CD4-positive, alpha-beta T cell (primary cell): ENCODE measurements around the gene ZDHHC8. TPM values are rescaled to one million over a fixed set of nuclear protein-coding genes. Genes with fewer than 3 reads are reported as not detected.

Experiments
- ATAC-seq: fragments of 200-7000 bp; cut with Tn5 transposase; one replicate; pipeline ENCODE4 v1.10.0; 2022; ENCODE audit warnings: mild to moderate bottlenecking; ENCODE audit not compliant: poor library complexity
- CTCF ChIA-PET: fragments of 350-600 bp; sonication (Branson Sonifier 250); formaldehyde crosslinking; loops from one replicate; lab custom pipeline; 2021; ENCODE audit warnings: antibody characterized with exemption, inconsistent platforms; lab: Charles Lee
- POLR2A ChIA-PET: fragments of 350-600 bp; sonication (Branson Sonifier 250); formaldehyde crosslinking; loops from one replicate; lab custom pipeline; 2021; ENCODE audit warnings: antibody characterized with exemption, inconsistent platforms; lab: Charles Lee
- DNase-seq, 14 experiments: peaks; one replicate each; pipeline ENCODE4 v3.0.0-alpha.2; 2013 to 2020; ENCODE audit warnings: mixed read lengths in 2 of 14
- H3K27ac ChIP-seq, 2 donors: one replicate each; pipeline versions ENCODE4 v1.5.1 to v1.7.0; 2013; ENCODE audit warnings: low read length in 2 of 2, low read depth in 1 of 2, mild to moderate bottlenecking in 1 of 2
- H3K27me3 ChIP-seq, 2 experiments: 1 replicate in 1 of 2; 2 replicates in 1 of 2; pipeline versions ENCODE4 v1.6.1 to v1.7.0; 2013; ENCODE audit warnings: low read length in 2 of 2, control low read depth in 1 of 2, mild to moderate bottlenecking in 1 of 2, moderate library complexity in 1 of 2; ENCODE audit not compliant: insufficient read depth in 2 of 2, control insufficient read depth in 1 of 2
- H3K36me3 ChIP-seq: one replicate; pipeline ENCODE4 v1.6.1; 2013; ENCODE audit warnings: low read length, control low read depth; ENCODE audit not compliant: insufficient read depth
- H3K4me1 ChIP-seq: one replicate; pipeline ENCODE4 v1.6.1; 2013; ENCODE audit warnings: low read length, control low read depth; ENCODE audit not compliant: insufficient read depth
- H3K4me3 ChIP-seq: one replicate; pipeline ENCODE4 v1.5.1; 2013; ENCODE audit warnings: mild to moderate bottlenecking, low read length, moderate library complexity
- H3K9me3 ChIP-seq, 2 experiments: 1 replicate in 1 of 2; 2 replicates in 1 of 2; pipeline versions ENCODE4 v1.6.1 to v1.7.0; 2013; ENCODE audit warnings: low read length in 2 of 2, mild to moderate bottlenecking in 2 of 2, control low read depth in 1 of 2, moderate library complexity in 1 of 2; ENCODE audit not compliant: control insufficient read depth in 1 of 2, insufficient read depth in 1 of 2
- H3K27ac Mint-ChIP-seq: one replicate; pipeline ENCODE4 v1.8.0; 2020; ENCODE audit warnings: mixed read lengths
- H3K27me3 Mint-ChIP-seq: one replicate; pipeline ENCODE4 v1.8.0; 2021; ENCODE audit warnings: mixed read lengths
- H3K36me3 Mint-ChIP-seq: one replicate; pipeline ENCODE4 v1.8.0; 2021; ENCODE audit warnings: low read depth, mixed read lengths
- H3K4me1 Mint-ChIP-seq: one replicate; pipeline ENCODE4 v1.8.0; 2021; ENCODE audit warnings: low read depth, mixed read lengths
- H3K4me3 Mint-ChIP-seq: one replicate; pipeline ENCODE4 v1.8.0; 2020; ENCODE audit warnings: mild to moderate bottlenecking, mixed read lengths
- H3K9me3 Mint-ChIP-seq: one replicate; pipeline ENCODE4 v1.8.0; 2020; ENCODE audit warnings: mixed read lengths
- CTCF ChIP-seq: fragments of 200-600 bp; IDR thresholded peaks from one replicate; pipeline ENCODE4 v1.8.0; 2022; ENCODE audit warnings: antibody characterized with exemption, mild to moderate bottlenecking
- intact Hi-C, 2 experiments: fragments of 100-400 bp; cut with DNase I in 1 of 2; cut with micrococcal nuclease in 1 of 2; formaldehyde crosslinking; loops; one replicate each; pipeline versions ENCODE4 v1.15.1 to v1.9.0; 2023 to 2025; cut with DNase I, micrococcal nuclease
- total RNA-seq, 174 experiments: library from RNA in 2 of 174; stranded (reverse) in 2 of 174; gene quantifications; one replicate each; pipeline ENCODE4 v1.2.3 and lab custom pipeline; 2021 to 2026

ZDHHC8 gene
- total RNA-seq, 2 experiments from 2014 or later = 44.9 to 49.3 TPM

- no peaks in the 10 kb centered on the region for H3K9me3 ChIP-seq
- ATAC-seq (no peak), DNase-seq (no peak)
- no peak for TF ChIP-seq CTCF
- no peaks in the 10 kb centered on the region for H3K27me3 Mint-ChIP-seq
- POLR2A ChIA-PET = no interaction called here
- no peak overlapping the region for H3K27ac ChIP-seq
- H3K4me3 Mint-ChIP-seq = no peak overlapping the region
- H3K27ac Mint-ChIP-seq = no peak overlapping the region
- intact Hi-C loops = loop anchor here in 1 of 2 experiments (5.0 kb wide), 1 partner anchor 34 kb away; no protein-coding TSS in a partner anchor
- CTCF ChIA-PET = no interaction called here
- no peaks in the 10 kb centered on the region for H3K4me1 Mint-ChIP-seq
- no peak overlapping the region for H3K4me3 ChIP-seq
- no peaks in the 10 kb centered on the region for H3K27me3 ChIP-seq
- no peaks in the 10 kb centered on the region for H3K36me3 Mint-ChIP-seq
- no peaks in the 10 kb centered on the region for H3K36me3 ChIP-seq
- no peaks in the 10 kb centered on the region for H3K4me1 ChIP-seq
- no peaks in the 10 kb centered on the region for H3K9me3 Mint-ChIP-seq
Measured at GRCh38 chr22:20183101-20183500, 51.5 kb downstream of the ZDHHC8 start.

GRCh38 chr22:20183823-20184222 lies 52.2 kb downstream of the ZDHHC8 start:
- H3K4me1 ChIP-seq = no peaks in the 10 kb centered on the region
- H3K36me3 Mint-ChIP-seq = no peaks in the 10 kb centered on the region
- POLR2A ChIA-PET = no interaction called here
- no peaks in the 10 kb centered on the region for H3K9me3 Mint-ChIP-seq
- no peaks in the 10 kb centered on the region for H3K27me3 Mint-ChIP-seq
- no peaks in the 10 kb centered on the region for H3K4me1 Mint-ChIP-seq
- no peaks in the 10 kb centered on the region for H3K36me3 ChIP-seq
- no peaks in the 10 kb centered on the region for H3K27me3 ChIP-seq
- DNase-seq = no peak
- H3K27ac Mint-ChIP-seq = no peak overlapping the region
- no peak overlapping the region for H3K27ac ChIP-seq
- TF ChIP-seq CTCF = no peak
- H3K4me3 Mint-ChIP-seq = no peak overlapping the region
- CTCF ChIA-PET = no interaction called here
- H3K9me3 ChIP-seq = no peaks in the 10 kb centered on the region
- H3K4me3 ChIP-seq = no peak overlapping the region
- no peak for ATAC-seq
- intact Hi-C loops = loop anchor here in 1 of 2 experiments (5.0 kb wide), 1 partner anchor 33 kb away; no protein-coding TSS in a partner anchor

- no peaks in the 10 kb centered on the region for H3K9me3 Mint-ChIP-seq
- H3K4me1 ChIP-seq = no peaks in the 10 kb centered on the region
- ATAC-seq (no peak), DNase-seq (no peak)
- H3K36me3 ChIP-seq = no peaks in the 10 kb centered on the region
- ChIA-PET CTCF (no interaction called here), POLR2A (no interaction called here)
- intact Hi-C loops = loop anchor here in 1 of 2 experiments (5.0 kb wide), 1 partner anchor 33 kb away; no protein-coding TSS in a partner anchor
- no peaks in the 10 kb centered on the region for H3K36me3 Mint-ChIP-seq
- H3K27ac Mint-ChIP-seq = no peak overlapping the region
- no peak overlapping the region for H3K4me3 ChIP-seq
- H3K27me3 ChIP-seq = no peaks in the 10 kb centered on the region
- no peak overlapping the region for H3K4me3 Mint-ChIP-seq
- H3K27ac ChIP-seq = no peak overlapping the region
- no peaks in the 10 kb centered on the region for H3K27me3 Mint-ChIP-seq
- no peak for TF ChIP-seq CTCF
- H3K9me3 ChIP-seq = no peaks in the 10 kb centered on the region
- H3K4me1 Mint-ChIP-seq = no peaks in the 10 kb centered on the region
Measured at GRCh38 chr22:20184501-20185165, 53.0 kb downstream of the ZDHHC8 start.
